ENCODE data around the gene GRIK1.

GRIK1 gene

DNA sequence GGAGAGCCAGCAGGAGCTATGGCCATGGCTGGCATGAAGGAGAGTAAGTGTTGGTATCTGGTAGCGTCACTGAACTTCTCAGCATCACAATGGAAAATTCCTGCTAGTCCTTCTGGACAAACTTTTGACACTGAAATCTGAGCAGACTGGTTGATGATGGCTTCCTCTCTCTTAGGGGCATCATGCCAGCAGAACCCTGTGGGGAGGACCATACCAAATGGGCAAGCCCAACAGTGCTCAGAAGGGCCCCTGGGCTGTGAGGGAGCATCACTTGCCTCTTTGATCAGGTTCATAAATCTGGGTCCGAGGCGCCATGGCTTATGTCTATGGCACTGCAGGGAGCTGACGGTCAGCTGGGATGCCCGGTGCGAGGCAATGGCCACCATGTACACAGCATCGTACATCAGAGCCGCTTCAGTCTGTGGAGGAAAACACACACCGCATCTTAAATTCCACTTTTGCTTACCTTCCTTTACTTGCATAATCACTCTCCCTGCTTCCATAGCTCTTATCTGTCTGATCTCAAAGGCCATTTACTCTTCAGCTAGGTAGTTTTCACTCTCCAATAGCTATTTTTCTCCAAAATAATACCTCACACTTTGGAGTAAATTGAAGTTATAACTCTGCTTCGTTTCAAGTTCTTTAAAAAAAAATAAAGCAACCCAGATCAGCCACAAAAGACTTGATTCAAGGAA is 297.1 kb downstream of the GRIK1 start:
- DNase-seq (ENCODE audit: low spot score), result no peak

- DNase-seq (ENCODE audit: low spot score), result no peak
Measured at GRCh38 chr21:29641635-29642550, 297.9 kb downstream of the GRIK1 start.

DNA sequence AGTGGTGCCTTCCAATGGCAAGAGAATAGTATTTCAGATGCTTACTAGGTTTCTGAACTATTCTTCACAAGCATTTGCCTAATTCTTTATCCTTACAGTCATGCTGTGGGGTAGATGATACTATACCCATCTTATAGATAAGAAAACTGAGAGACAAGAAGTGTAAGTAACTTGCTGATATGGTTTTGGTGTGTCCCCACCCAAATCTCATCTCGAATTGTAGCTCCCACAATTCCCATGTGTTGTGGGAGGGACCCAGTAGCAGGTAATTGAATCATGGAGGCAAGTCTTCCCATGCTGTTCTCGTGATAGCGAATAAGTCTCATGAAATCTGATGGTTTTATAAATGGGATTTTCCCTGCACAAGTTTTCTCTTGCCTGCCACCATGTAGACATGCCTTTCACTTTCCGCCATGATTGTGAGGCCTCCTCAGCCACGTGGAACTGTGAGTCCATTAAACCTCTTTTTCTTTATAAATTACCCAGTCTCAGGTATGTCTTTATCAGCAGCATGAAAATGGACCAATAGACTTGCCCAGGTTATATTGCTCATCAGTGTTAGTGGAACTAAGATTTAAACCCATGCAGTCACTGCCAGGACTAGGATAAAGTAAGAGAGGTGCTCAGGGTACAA is 298.7 kb downstream of the GRIK1 start:
- no peak for DNase-seq (ENCODE audit: low spot score)

DNA sequence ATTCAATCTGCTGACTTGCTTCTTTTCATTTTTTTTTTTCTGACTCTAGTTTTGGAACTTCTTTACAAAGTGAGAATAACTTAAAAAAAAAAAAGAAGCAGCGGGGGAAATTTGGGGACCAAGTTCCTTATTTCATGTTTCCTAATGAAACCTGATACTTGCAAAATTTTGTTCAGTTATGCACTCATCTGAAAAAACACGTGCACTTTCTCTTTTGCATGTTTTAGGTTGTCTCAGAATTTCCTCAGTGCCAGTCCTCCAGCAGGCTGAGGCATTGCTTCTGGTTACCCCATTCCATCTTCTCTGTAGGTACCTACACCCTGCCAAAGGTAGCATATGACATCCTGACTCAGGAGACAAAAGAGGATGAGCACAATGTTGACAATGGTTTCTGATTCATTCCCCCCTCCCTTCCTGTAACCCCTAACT is 299.7 kb downstream of the GRIK1 start:
- no peak for DNase-seq (ENCODE audit: low spot score)

DNA sequence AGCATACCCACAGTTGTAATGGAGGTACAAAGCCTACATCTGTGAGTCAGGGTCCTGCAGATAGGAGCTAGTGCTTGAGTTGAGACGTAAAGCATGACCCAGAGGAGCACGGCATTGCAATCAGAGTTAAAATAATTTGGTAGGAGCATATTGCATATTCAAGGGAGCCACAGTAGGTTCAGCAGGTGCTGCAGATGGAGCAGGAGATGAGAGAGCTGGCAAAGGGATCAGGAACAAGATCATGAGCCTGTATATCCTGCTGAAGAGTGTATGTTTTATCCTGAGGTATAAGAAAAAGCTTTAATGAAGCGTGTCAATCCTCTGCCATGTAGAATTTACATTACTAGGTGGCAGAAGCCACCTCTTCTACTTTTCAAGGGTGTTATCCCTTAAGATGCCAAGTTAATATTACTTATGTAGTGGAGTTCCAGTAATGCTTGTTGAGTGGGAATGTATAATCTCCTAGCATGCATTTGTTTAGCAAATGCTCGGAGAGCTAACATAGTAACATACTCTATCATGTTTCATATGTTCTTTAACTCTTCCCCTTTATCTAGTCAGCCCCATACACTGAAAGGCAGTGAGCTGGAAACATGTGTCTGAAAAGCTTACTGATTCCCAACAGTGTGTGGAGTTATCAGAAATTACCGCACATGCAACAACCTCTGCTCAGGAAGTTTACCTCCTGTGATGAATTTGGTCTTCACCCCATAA is 300.3 kb downstream of the GRIK1 start:
- no peak for DNase-seq (ENCODE audit: low spot score)

DNA sequence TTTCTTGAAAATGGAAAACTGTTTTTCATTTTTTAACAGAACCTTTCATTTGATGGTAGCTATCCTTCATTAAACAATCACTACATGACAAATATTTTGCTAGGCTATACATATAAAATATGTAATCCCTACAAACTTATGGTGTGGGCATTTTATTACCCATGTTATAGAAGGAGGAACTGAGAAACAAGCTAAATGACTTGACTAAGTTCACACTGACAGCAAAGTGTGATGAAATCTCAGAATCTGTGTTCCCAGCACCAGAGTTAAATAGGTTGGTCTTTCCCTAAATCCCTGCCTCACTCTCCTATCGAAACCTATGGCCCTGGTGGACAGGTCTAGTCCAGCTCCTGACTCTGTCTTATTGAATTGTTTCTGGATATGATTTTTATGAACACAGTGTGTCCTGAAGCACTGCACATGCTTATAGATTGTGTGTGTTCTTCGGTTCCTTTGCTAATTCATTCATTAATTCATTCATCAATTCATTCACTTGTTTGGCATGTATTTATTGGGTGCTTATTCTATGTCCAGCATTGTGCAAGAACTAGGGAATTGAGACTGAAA is 301.0 kb downstream of the GRIK1 start:
- DNase-seq (ENCODE audit: low spot score), result no peak

DNA sequence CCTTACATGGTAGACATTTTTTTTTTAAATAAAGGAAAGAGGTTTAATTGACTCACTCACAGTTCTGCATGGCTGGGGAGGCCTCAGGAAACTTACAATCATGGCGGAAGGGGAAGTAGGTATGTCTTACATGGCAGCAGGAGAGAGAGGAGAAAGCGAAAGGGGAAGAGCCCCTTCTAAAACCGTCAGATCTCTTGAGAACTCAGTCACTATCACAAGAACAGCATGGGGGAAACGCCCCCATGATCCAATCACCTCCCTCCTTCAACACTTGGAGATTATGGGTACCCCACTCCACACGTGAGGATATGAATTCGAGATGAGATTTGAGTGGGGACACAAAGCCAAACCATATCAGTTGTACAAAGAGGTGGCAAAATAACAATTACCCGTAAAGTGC is 301.7 kb downstream of the GRIK1 start:
- DNase-seq (ENCODE audit: low spot score), result no peak

DNA sequence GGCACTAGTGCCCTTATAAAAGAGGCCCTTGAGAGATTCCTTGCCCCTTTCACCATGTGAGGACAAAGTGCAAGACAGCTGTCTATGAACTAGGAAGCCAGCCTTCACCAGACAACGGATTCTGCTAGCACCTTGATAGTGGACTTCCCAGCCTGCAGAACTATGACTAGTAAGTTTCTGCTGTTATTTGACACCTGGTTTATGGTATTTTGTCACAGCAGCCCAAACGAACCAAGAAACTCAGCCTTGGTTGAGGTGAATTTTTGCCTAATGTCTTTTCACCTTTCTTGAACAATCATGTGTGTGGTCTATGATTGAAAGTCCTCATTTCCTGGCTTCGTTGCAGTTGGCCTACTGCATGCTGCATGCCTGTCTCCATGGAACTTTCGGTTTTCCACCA is 302.2 kb downstream of the GRIK1 start:
- DNase-seq (ENCODE audit: low spot score), result no peak

GRCh38 chr21:29637134-29637533 is 302.7 kb downstream of the GRIK1 start:
- no peak for DNase-seq (ENCODE audit: low spot score)

DNA sequence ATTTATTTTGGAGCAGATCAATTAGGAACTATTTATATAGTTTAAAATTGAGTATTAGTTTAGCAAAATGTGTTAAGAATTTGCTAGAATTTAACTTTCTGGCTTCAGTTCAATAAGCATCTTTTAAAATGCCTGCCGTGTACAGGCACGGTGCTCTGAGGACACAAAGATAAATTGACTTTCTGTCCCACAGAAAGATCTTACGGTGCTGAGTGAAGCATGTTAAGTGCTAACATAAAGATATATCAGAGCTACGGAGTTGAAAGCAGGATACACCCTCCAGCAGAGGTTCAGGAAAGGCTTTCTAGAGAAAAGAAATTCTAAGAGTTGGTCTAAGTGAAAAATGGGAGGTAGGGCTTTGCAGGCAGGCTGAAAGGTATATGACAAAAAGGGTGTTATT is 305.4 kb downstream of the GRIK1 start:
- DNase-seq (ENCODE audit: low spot score), result no peak

DNA sequence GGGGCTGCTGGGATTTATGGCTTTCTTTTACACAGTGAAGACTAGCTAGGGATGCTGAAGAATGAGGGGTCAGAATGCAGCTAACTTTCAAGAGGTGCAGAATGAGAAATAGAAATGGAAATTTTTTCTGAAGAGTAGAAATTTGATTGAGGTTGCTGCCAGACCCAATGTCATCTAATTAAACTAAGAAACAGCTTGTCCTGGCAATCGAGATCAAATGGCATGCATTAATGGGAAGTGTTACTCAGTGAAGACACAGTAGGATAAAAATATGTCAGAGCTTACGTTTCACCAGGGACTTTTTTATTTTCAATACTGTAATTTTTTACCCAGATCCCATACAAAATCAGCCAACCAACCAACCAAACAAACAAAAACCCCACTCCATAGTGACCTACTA is 306.0 kb downstream of the GRIK1 start:
- no peak for DNase-seq (ENCODE audit: low spot score)

GRCh38 chr21:29630441-29630840 is 309.4 kb downstream of the GRIK1 start:
- no peak for DNase-seq (ENCODE audit: low spot score)

GRCh38 chr21:29627905-29628304 is 311.9 kb downstream of the GRIK1 start:
- DNase-seq (ENCODE audit: low spot score), result no peak

GRCh38 chr21:29626801-29627470 is 312.9 kb downstream of the GRIK1 start:
- no peak for DNase-seq (ENCODE audit: low spot score)

DNA sequence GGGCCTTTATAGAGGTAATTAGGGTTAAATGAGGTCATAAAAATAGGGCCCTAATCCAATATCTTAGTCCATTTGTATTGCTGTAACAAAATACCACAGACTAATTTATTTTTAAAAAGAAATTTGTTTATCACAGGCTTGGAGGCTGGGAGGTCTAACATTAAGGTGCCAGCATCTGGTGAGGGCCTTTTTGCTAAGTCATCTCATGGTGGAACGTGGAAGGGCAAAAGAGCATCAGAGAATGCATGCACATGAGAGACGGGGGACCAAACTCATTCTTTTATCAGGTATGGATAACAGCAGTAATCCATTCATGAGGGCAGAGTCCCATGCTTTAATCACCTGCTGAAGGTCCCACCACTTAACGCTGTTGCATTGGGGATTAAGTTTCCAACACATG is 313.8 kb downstream of the GRIK1 start:
- DNase-seq (ENCODE audit: low spot score), result no peak

- no peak for DNase-seq (ENCODE audit: low spot score)
Measured at GRCh38 chr21:29624776-29625175, 315.0 kb downstream of the GRIK1 start.

DNA sequence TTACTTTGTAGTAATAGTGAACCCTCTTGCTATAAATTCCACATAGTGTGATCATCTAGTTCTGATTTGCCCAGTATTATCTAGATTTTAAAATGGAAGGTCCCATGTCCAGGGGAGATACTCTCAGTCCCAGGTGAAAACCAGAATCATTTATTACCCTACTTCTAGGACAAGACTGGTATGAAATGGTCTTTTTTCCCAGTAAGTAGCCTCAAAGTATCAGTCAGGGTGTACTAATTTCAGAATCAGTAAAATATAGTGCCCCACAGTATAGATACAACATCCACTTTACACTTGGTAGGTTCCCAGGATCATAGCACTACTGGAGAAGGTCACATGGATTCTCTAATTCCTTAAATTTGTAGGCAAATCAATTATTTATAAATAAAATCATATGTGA is 318.3 kb downstream of the GRIK1 start:
- DNase-seq (ENCODE audit: low spot score), result no peak

GRCh38 chr21:29616209-29616751 is 323.5 kb downstream of the GRIK1 start:
- DNase-seq (ENCODE audit: low spot score), result no peak

DNA sequence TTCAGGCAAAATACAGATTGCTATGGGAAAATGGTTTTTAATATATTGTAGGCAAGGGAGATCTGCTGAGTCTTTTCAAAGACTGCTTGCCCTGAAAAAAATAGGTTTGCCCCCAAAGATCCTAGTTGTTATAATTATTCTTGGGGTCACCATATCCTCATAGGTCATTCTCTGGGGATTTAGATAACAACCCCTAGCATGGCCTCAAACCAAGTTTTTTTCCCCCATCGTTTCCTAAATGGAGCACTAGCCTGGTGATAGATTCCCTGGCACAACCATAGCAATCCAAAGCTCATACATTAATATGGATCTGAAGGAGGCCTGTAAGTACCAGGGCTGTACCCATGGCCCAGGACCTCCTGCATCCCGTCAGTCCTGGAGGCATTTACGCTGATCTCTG is 325.9 kb downstream of the GRIK1 start:
- no peak for DNase-seq (ENCODE audit: low spot score)

DNA sequence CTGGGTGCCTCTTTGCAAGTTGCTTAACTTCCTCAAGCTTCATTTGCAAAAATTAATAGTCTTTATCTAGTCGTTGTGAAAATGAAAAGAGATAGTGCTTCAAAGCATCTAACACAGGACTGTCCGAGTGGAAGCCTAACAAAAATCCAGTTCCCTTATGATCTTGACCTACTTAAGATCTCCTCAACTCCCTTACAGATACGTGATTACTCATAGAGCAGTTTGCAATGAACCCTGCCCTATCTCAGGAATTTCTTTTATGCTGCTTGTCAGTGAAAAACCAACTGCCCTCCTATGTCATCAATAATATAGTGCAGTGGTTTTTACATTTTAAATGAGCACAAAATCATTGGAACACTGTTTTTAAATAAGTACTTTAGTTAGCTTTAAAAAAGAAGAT is 326.8 kb downstream of the GRIK1 start:
- no peak for DNase-seq (ENCODE audit: low spot score)

DNA sequence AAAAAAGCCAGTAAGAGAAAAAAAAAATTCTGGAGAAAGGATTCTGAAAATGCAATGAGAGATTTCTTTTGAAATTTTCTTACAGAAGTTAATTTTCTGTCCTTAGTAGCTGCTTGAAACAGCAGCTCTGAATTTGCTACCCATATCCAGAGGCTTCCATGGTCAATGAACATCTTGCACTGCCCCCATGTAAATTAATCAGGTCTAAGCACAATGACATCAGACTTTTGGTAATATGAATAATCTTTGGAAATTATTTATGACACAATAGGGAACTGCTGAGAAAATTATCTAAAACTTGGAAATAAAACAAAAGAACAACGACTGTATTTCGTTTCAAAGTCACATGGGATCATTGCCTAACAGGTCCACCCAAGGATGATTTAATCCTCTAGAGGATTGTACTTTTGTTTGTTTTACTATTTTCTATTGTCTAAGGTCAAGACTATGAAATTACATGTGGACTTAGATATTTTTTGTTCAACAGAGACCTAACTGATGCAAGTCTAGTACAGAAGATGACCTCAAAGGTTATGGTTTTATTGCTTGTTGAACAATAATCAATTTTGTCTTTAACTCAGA is 328.9 kb downstream of the GRIK1 start:
- no peak for DNase-seq (ENCODE audit: low spot score)

Data from Ammon's horn (tissue), 1 donor.